Measurements from ENCODE around the gene RRP12.

RRP12 gene

GRCh38 chr10:97333601-97334369 is 67.4 kb downstream of the RRP12 start:
- peaks cover 4% of the 10 kb centered on the region for H3K4me1 ChIP-seq
- no peaks in the 10 kb centered on the region for H3K9me3 ChIP-seq
- H3K4me3 ChIP-seq (ENCODE audit: low read depth, low read length) = peak overlapping the region; percentile 79
- DNase-seq = peak; percentile 43
- no peaks in the 10 kb centered on the region for H3K27me3 ChIP-seq
- no peaks in the 10 kb centered on the region for H3K36me3 ChIP-seq
- TF ChIP-seq CTCF (IDR thresholded peaks at IDR 0.05; ENCODE audit: low read depth, low read length) = no peak

DNA sequence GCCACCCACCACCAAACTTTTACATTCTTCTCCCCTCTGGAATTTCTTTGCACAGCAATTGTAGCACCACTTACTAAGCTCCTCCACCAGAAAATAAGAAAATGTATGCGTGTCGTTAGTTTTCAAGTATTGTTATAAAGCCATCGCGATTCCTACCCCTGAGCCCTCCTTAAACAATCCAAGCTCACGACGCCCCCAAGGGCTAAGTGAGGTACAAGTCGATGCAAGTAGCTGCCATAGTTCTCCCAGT is 67.9 kb downstream of the RRP12 start:
- peak; percentile 39 for DNase-seq
- Histone ChIP-seq H3K9me3 (no peaks in the 10 kb centered on the region), H3K27me3 (no peaks in the 10 kb centered on the region), H3K4me1 (peaks cover 4% of the 10 kb centered on the region), H3K4me3 (ENCODE audit: low read depth, low read length) (peak overlapping the region; percentile 79), H3K36me3 (no peaks in the 10 kb centered on the region)
- peak; percentile 16; the same call in 1 of the 2 replicates for TF ChIP-seq CTCF (IDR thresholded peaks at IDR 0.05; ENCODE audit: low read depth, low read length)

DNA sequence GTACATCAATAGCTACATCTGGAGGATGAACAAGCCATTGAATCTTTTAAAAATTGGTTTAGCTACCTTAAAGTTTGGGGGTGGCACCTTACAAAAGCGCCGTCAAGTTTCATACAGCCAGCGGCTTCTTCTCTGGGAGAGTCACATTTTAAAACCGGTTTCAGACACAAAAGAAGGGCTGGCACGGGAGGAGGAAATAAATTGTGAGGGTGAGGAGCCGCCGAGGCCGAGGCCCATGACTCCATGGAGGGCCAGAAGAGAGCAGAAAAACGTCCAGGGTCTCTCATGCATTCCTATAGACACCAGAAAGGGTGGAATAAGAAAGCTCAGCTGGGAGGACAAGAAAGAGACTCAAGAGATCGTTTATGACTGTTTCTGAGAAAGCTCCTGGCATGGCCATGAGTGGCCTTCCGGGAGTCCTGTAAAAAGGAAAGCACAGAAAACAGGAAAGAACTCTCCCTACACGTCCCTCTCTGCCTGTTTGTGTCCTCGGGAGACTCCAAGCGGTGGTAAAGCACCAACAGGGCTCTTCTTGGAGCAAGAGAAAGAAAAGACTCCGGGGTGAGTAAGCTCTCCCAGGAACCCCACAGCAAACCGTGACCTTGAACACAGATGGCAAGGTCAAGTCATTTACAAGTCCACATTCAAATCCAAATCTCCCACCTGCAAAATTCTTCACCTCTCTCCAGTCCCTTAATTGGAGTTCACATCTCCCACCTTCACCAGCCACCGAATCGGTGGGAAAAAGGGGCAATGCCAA is 68.4 kb downstream of the RRP12 start:
- Histone ChIP-seq H3K4me1 (peaks cover 4% of the 10 kb centered on the region), H3K36me3 (no peaks in the 10 kb centered on the region), H3K27me3 (no peaks in the 10 kb centered on the region), H3K9me3 (no peaks in the 10 kb centered on the region), H3K4me3 (ENCODE audit: low read depth, low read length) (peak overlapping the region; percentile 79)
- peak; percentile 40 for TF ChIP-seq CTCF (IDR thresholded peaks at IDR 0.05; ENCODE audit: low read depth, low read length)
- peak; percentile 25 for DNase-seq

GRCh38 chr10:97331153-97331703 is 69.9 kb downstream of the RRP12 start:
- H3K4me1 ChIP-seq = no peaks in the 10 kb centered on the region; the same call in 1 of the 2 replicates
- H3K4me3 ChIP-seq (ENCODE audit: low read depth, low read length) = no peak overlapping the region
- no peaks in the 10 kb centered on the region for H3K27me3 ChIP-seq
- no peaks in the 10 kb centered on the region for H3K36me3 ChIP-seq
- TF ChIP-seq CTCF (IDR thresholded peaks at IDR 0.05; ENCODE audit: low read depth, low read length) = no peak
- no peaks in the 10 kb centered on the region for H3K9me3 ChIP-seq
- no peak for DNase-seq

- TF ChIP-seq CTCF (IDR thresholded peaks at IDR 0.05; ENCODE audit: low read depth, low read length) = no peak
- H3K4me3 ChIP-seq (ENCODE audit: low read depth, low read length) = no peak overlapping the region
- no peaks in the 10 kb centered on the region for H3K27me3 ChIP-seq
- H3K9me3 ChIP-seq = no peaks in the 10 kb centered on the region
- peaks cover 2% of the 10 kb centered on the region; the same call in 1 of the 2 replicates for H3K4me1 ChIP-seq
- DNase-seq = no peak
- no peaks in the 10 kb centered on the region for H3K36me3 ChIP-seq
These were observed 71.4 kb downstream of the RRP12 start for GRCh38 chr10:97329766-97330165.
